HepG2 (cell line): ENCODE results near the gene TMEM41B. TPM values are rescaled to one million over a fixed set of nuclear protein-coding genes. Genes with fewer than 3 reads are reported as not detected.

ENCODE experiments used
- ATF7-NPFF ChIP-seq: sonication (generic); formaldehyde crosslinking; IDR thresholded peaks from 2 replicates; pipeline ENCODE4 v1.8.1; 2023; ENCODE audit warnings: mild to moderate bottlenecking, low read depth, missing genetic modification reagents, moderate library complexity
- CTCF ChIP-seq: sonication (generic); formaldehyde crosslinking; IDR thresholded peaks from 2 replicates; pipeline ENCODE4 v1.5.0; 2020; ENCODE audit warnings: mild to moderate bottlenecking, missing genetic modification reagents, moderate library complexity
- HNF1B ChIP-seq: sonication (generic); formaldehyde crosslinking; IDR thresholded peaks from 2 replicates; pipeline ENCODE4 v1.5.1; 2020; ENCODE audit warnings: mild to moderate bottlenecking, moderate library complexity, missing genetic modification reagents
- KAT8 ChIP-seq: IDR thresholded peaks from 2 replicates; pipeline ENCODE4 v1.6.1; 2016; ENCODE audit warnings: missing genetic modification reagents, missing compliant biosample characterization
- MXD3 ChIP-seq: IDR thresholded peaks from 2 replicates; pipeline ENCODE4 v1.6.1; 2016; ENCODE audit warnings: mild to moderate bottlenecking, missing biosample characterization, missing genetic modification reagents
- RFXANK ChIP-seq: IDR thresholded peaks from 2 replicates; pipeline ENCODE4 v1.6.1; 2016
- SAP130 ChIP-seq: IDR thresholded peaks from 2 replicates; pipeline ENCODE4 v1.6.1; 2016; ENCODE audit warnings: low read depth
- SATB2 ChIP-seq: sonication (generic); formaldehyde crosslinking; IDR thresholded peaks from 2 replicates; pipeline ENCODE4 v1.5.0; 2020; ENCODE audit warnings: missing genetic modification reagents
- SOX13 ChIP-seq, 3 experiments: fragments of 450-650 bp in 1 of 3; sonication (generic) in 1 of 3; formaldehyde crosslinking in 1 of 3; IDR thresholded peaks in 2 of 3; conservative IDR thresholded peaks in 1 of 3; 2 replicates each; pipeline versions ENCODE4 v1.5.0 to v1.6.1; 2016 to 2020; ENCODE audit warnings: antibody characterized with exemption in 1 of 3, mild to moderate bottlenecking in 1 of 3, missing compliant biosample characterization in 1 of 3, missing genetic modification reagents in 1 of 3, moderate library complexity in 1 of 3
- SP5 ChIP-seq: IDR thresholded peaks from 2 replicates; pipeline ENCODE4 v1.6.1; 2016; ENCODE audit warnings: low read depth, borderline replicate concordance
- UBTF ChIP-seq: sonication (generic); formaldehyde crosslinking; IDR thresholded peaks from 2 replicates; pipeline ENCODE4 v1.4.0; 2020; ENCODE audit warnings: mild to moderate bottlenecking, missing genetic modification reagents
- ZBTB7B ChIP-seq: sonication (generic); formaldehyde crosslinking; IDR thresholded peaks from 2 replicates; pipeline ENCODE4 v1.4.0; 2020; ENCODE audit warnings: missing genetic modification reagents
- ZNF274 ChIP-seq: sonication (generic); formaldehyde crosslinking; IDR thresholded peaks from 2 replicates; pipeline ENCODE4 v1.5.1; 2020; ENCODE audit warnings: mild to moderate bottlenecking, missing genetic modification reagents
- ZNF34 ChIP-seq: sonication (generic); formaldehyde crosslinking; IDR thresholded peaks from 2 replicates; pipeline ENCODE4 v1.4.0; 2020; ENCODE audit warnings: mild to moderate bottlenecking, missing genetic modification reagents, borderline replicate concordance
- ZNF724P ChIP-seq: sonication (generic); formaldehyde crosslinking; IDR thresholded peaks from 2 replicates; pipeline ENCODE4 v1.8.0; 2022; ENCODE audit warnings: missing genetic modification reagents, borderline replicate concordance
- polyA plus RNA-seq, 8 experiments: library from polyadenylated mRNA; depleted of rRNA in 3 of 8; stranded (reverse) in 7 of 8; unstranded in 1 of 8; fragments of >200 nt; fragmentation: Illumina TruSeq in 4 of 8; extraction: Trizol in 4 of 8; gene quantifications; 2 replicates each; pipeline versions ENCODE4 v1.2.1 to v1.2.3, GENCODE V29; 2011 to 2016; ENCODE audit warnings: low read depth in 4 of 8, missing spikeins in 1 of 8, mixed read lengths in 1 of 8; ENCODE audit not compliant: insufficient read depth in 1 of 8
- total RNA-seq, 5 experiments: library from RNA; depleted of rRNA; stranded (reverse); fragments of >200 nt; fragmentation: Illumina TruSeq; extraction: Trizol; gene quantifications; 2 replicates each; pipeline ENCODE4 v1.2.3, GENCODE V29; 2016; ENCODE audit warnings: low read depth in 1 of 5
- TF ChIP-seq, protein P1 (sequence below): sonication (generic); formaldehyde crosslinking; IDR thresholded peaks from 2 replicates; pipeline ENCODE4 v1.8.1; 2023; ENCODE audit warnings: mild to moderate bottlenecking, inconsistent platforms, moderate library complexity, missing genetic modification reagents, borderline replicate concordance
- TF ChIP-seq, protein P2 (sequence below): sonication (generic); formaldehyde crosslinking; IDR thresholded peaks from 2 replicates; pipeline ENCODE4 v1.4.0; 2020; ENCODE audit warnings: missing genetic modification reagents

Gene TMEM41B
- total and polyA plus RNA-seq, 2 of the 13 experiments (the other 11 are each of a cell fraction or from before 2014, with no cell fraction given), result 36.8 to 48.1 TPM

DNA sequence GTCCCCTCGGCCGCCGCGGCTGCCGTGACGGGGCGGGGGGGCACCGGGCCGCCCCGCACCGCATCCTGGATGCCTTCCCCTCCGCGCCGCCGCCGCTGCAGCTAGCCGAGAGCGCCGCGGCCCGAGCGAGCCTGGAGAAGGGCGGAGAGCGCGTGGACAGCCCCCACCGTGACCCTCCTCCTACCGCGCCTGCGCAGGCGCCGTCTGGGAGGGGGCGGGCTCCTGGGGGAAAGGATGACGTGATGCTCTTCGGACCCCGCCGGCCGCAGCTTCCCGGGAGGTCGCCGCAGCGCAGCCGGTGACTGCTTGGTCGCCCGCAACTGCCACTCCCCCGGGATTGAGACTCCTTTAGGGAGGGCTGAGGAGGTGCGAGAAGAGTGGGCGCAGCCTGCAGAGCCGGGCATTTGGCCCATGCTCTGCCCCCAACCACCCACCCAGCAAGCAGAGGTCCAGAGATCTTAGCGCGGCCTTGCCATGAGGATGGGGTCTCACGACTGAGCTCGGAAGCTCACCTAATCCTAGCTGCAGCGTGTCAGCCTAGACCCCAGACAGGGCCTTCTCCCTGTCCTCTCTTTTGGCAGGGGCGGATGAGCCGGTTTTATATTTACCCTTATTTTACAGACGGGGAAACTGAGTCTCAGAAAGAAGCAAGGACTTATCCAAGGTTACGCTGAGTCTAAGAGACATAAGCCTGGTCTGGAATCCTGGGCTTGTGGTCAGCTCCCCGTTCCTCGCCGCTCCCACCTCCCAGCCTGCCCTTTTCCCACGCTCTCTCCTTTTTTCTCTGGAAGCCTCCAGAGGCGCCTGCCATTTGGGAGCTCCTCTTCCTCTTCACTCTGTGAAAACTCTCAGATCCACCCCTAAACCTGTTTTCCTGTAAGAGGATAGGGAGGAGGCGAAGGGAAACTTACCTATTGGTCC is 48.9 kb downstream of the TMEM41B start, which contains the start of gene DENND5A (continued):
- TF ChIP-seq UBTF (CRISPR knock-in tag) (peak; percentile 59), ZBTB7B (peak; percentile 78), KAT8 (CRISPR knock-in tag) (peak; percentile 45; the same call in 1 of the 2 replicates), HNF1B (peak; percentile 65; the same call in 1 of the 2 replicates), CTCF (CRISPR knock-in tag) (peak; percentile 45; the same call in 1 of the 2 replicates), SATB2 (CRISPR knock-in tag) (no peak), SAP130 (CRISPR knock-in tag) (peak; percentile 70), MXD3 (CRISPR knock-in tag) (peak; percentile 71; the same call in 1 of the 2 replicates), ZNF274 (peak; percentile 60; the same call in 1 of the 2 replicates), SOX13 (IDR thresholded peaks at IDR 0.05) (no peak), SOX13 (CRISPR knock-in tag; conservative IDR thresholded peaks at IDR 0.05 in 1 of 2, IDR thresholded peaks at IDR 0.05 in 1 of 2) (peak in 1 of 2 experiments; percentile 22; a peak in 1 of 4 replicates), ZNF724P (CRISPR knock-in tag) (peak; percentile 71; the same call in 1 of the 2 replicates), SP5 (peak; percentile 63; the same call in 1 of the 2 replicates), ZNF34 (CRISPR knock-in tag) (0 out of 2 replicates have a peak, but pooled peaks have one; percentile 25), RFXANK (0 out of 2 replicates have a peak, but pooled peaks have one; percentile 24), ATF7-NPFF (CRISPR knock-in tag) (peak; percentile 25; the same call in 1 of the 2 replicates)
- TF ChIP-seq, protein P1, sequence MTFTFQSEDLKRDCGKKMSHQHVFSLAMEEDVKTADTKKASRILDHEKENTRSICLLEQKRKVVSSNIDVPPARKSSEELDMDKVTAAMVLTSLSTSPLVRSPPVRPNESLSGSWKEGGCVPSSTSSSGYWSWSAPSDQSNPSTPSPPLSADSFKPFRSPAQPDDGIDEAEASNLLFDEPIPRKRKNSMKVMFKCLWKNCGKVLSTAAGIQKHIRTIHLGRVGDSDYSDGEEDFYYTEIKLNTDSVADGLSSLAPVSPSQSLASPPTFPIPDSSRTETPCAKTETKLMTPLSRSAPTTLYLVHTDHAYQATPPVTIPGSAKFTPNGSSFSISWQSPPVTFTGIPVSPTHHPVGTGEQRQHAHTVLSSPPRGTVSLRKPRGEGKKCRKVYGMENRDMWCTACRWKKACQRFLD (CRISPR knock-in tag), result no peak
- TF ChIP-seq, protein P2, sequence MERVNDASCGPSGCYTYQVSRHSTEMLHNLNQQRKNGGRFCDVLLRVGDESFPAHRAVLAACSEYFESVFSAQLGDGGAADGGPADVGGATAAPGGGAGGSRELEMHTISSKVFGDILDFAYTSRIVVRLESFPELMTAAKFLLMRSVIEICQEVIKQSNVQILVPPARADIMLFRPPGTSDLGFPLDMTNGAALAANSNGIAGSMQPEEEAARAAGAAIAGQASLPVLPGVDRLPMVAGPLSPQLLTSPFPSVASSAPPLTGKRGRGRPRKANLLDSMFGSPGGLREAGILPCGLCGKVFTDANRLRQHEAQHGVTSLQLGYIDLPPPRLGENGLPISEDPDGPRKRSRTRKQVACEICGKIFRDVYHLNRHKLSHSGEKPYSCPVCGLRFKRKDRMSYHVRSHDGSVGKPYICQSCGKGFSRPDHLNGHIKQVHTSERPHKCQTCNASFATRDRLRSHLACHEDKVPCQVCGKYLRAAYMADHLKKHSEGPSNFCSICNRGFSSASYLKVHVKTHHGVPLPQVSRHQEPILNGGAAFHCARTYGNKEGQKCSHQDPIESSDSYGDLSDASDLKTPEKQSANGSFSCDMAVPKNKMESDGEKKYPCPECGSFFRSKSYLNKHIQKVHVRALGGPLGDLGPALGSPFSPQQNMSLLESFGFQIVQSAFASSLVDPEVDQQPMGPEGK (CRISPR knock-in tag), result peak; percentile 71
